AG20443 (cell line): ENCODE data around the gene EIF4E2.
"Not testable (repeated sequence)": the region's sequence is repeated elsewhere in the genome, so short reads cannot be mapped to it uniquely, and the experiment has no call there.

Source experiments
- DNase-seq: peaks from one replicate; pipeline ENCODE4 v3.0.0; 2012; ENCODE audit warnings: low spot score, mixed read lengths

EIF4E2 gene

GRCh38 chr2:232569541-232569940 is 19.1 kb downstream of the EIF4E2 start:
- no peak for DNase-seq

- DNase-seq: not testable (repeated sequence)
Observed at GRCh38 chr2:232570481-232570880, 20.0 kb downstream of the EIF4E2 start.

GRCh38 chr2:232571026-232571474 is 20.6 kb downstream of the EIF4E2 start:
- no peak for DNase-seq

- DNase-seq: no peak
Observed at GRCh38 chr2:232573042-232573441, 22.6 kb downstream of the EIF4E2 start.

- no peak for DNase-seq
Observed at GRCh38 chr2:232573771-232574435, 23.4 kb downstream of the EIF4E2 start.

- DNase-seq: no peak
Observed at GRCh38 chr2:232574674-232575403, 24.4 kb downstream of the EIF4E2 start.

GRCh38 chr2:232575404-232575746 is 24.9 kb downstream of the EIF4E2 start:
- DNase-seq: no peak

GRCh38 chr2:232576995-232577394 is 26.5 kb downstream of the EIF4E2 start:
- peak; percentile 26 for DNase-seq

- DNase-seq: no peak
Observed at GRCh38 chr2:232577841-232578240, 27.4 kb downstream of the EIF4E2 start.

GRCh38 chr2:232578626-232579025 is 28.1 kb downstream of the EIF4E2 start:
- no peak for DNase-seq

GRCh38 chr2:232580648-232580981 is 30.1 kb downstream of the EIF4E2 start:
- DNase-seq: no peak

- no peak for DNase-seq
Observed at GRCh38 chr2:232581725-232582124, 31.2 kb downstream of the EIF4E2 start.

GRCh38 chr2:232584238-232584637 is 33.7 kb downstream of the EIF4E2 start:
- no peak for DNase-seq

- no peak for DNase-seq
Observed at GRCh38 chr2:232586943-232587505, 36.5 kb downstream of the EIF4E2 start.

- DNase-seq: no peak
Observed at GRCh38 chr2:232587512-232587911, 37.0 kb downstream of the EIF4E2 start.

- DNase-seq: no peak
Observed at GRCh38 chr2:232588031-232588430, 37.5 kb downstream of the EIF4E2 start.

- peak; percentile 92 for DNase-seq
Observed at GRCh38 chr2:232588680-232589585, 38.4 kb downstream of the EIF4E2 start.

- peak; percentile 73 for DNase-seq
Observed at GRCh38 chr2:232592772-232593395, 42.4 kb downstream of the EIF4E2 start.

- no peak for DNase-seq
Observed at GRCh38 chr2:232593982-232594381, 43.5 kb downstream of the EIF4E2 start.

GRCh38 chr2:232597362-232598079 is 47.0 kb downstream of the EIF4E2 start:
- DNase-seq: no peak

- DNase-seq: no peak
Observed at GRCh38 chr2:232598293-232598692, 47.8 kb downstream of the EIF4E2 start.
